ENCODE data around the gene SYNE1.

DNA sequence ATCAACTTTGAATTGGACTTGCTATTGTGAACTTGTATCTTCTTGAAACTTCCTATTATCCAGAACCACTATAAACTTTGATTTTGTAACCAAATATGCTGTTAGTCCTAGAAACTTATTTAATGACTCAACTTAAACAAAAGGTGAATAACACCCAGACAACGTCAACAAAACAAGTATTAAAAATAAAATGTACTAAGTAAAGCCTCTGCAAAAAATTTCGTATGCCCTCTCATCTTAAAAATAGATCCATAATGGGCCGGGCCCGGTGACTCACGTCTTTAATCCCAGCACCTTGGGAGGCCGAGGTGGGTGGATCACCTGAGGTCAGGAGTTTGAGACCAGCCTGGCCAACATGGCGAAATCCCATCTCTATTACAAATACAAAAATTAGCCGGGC, 428.0 kb downstream of the SYNE1 start:
- TF ChIP-seq CTCF (IDR thresholded peaks at IDR 0.05) (no peak), POLR2AphosphoS5 (IDR thresholded peaks at IDR 0.05) (no peak), POLR2A (IDR thresholded peaks at IDR 0.05) (no peak), EP300 (IDR thresholded peaks at IDR 0.05) (no peak)

Measured in upper lobe of left lung (tissue), 4 donors.